MM.1S (cell line): ENCODE data around the gene POU4F2.

Source experiments
- DNase-seq: peaks from one replicate; pipeline ENCODE4 v3.0.0-alpha.2; 2015
- H2AFZ ChIP-seq: fragments of 300-600 bp; sonication (generic); 2 replicates; pipeline ENCODE4 v1.6.0; 2016; ENCODE audit warnings: antibody characterized with exemption, low read length
- H3F3A ChIP-seq: fragments of 300-600 bp; sonication (generic); 2 replicates; pipeline ENCODE4 v1.6.1; 2016; ENCODE audit warnings: mild to moderate bottlenecking, antibody characterized with exemption, low read length, moderate library complexity, mixed read lengths; ENCODE audit not compliant: insufficient read depth
- H3K27ac ChIP-seq: fragments of 300-600 bp; sonication (generic); 2 replicates; pipeline ENCODE4 v1.5.1; 2016; ENCODE audit warnings: mild to moderate bottlenecking, low read length
- H3K27me3 ChIP-seq: fragments of 300-600 bp; sonication (generic); replicated peaks from 2 replicates; pipeline ENCODE4 v1.6.0; 2016; ENCODE audit warnings: low read length; ENCODE audit not compliant: insufficient read depth
- H3K36me3 ChIP-seq: fragments of 300-600 bp; sonication (generic); replicated peaks from 2 replicates; pipeline ENCODE4 v1.6.1; 2016; ENCODE audit warnings: mild to moderate bottlenecking, low read length, mixed read lengths; ENCODE audit not compliant: insufficient read depth
- H3K4me1 ChIP-seq: fragments of 300-600 bp; sonication (generic); 2 replicates; pipeline ENCODE4 v1.6.1; 2016; ENCODE audit warnings: low read length, mixed read lengths
- H3K4me2 ChIP-seq: fragments of 300-600 bp; sonication (generic); 2 replicates; pipeline ENCODE4 v1.6.0; 2016; ENCODE audit warnings: low read depth, low read length
- H3K4me3 ChIP-seq: fragments of 300-600 bp; sonication (generic); 2 replicates; pipeline ENCODE4 v1.5.1; 2016; ENCODE audit warnings: low read length, mixed read lengths
- H3K79me2 ChIP-seq: fragments of 300-600 bp; sonication (generic); 2 replicates; pipeline ENCODE4 v1.6.1; 2016; ENCODE audit warnings: mixed run types, low read length, mixed read lengths
- H3K9ac ChIP-seq: fragments of 300-600 bp; sonication (generic); 2 replicates; pipeline ENCODE4 v1.6.1; 2016; ENCODE audit warnings: low read length, mixed read lengths
- H3K9me2 ChIP-seq: fragments of 300-600 bp; sonication (generic); replicated peaks from 2 replicates; pipeline ENCODE4 v1.6.1; 2016; ENCODE audit warnings: mild to moderate bottlenecking, low read length, mixed read lengths; ENCODE audit not compliant: insufficient read depth
- H3K9me3 ChIP-seq: fragments of 300-600 bp; sonication (generic); replicated peaks from 2 replicates; pipeline ENCODE4 v1.6.1; 2016; ENCODE audit warnings: mild to moderate bottlenecking, low read length, mixed read lengths; ENCODE audit not compliant: insufficient read depth
- H4K20me1 ChIP-seq: fragments of 300-600 bp; sonication (generic); 2 replicates; pipeline ENCODE4 v1.6.1; 2016; ENCODE audit warnings: mild to moderate bottlenecking, low read length, moderate library complexity, mixed read lengths; ENCODE audit not compliant: insufficient read depth
- EZH2 ChIP-seq: fragments of 300-600 bp; sonication (generic); optimal IDR thresholded peaks from 2 replicates; pipeline ENCODE3; 2017; ENCODE audit warnings: low read depth, mild to moderate bottlenecking, antibody characterized with exemption, low read length, mixed read lengths
- EZH2phosphoT487 ChIP-seq: fragments of 300-600 bp; sonication (generic); IDR thresholded peaks from 2 replicates; pipeline ENCODE4 v1.6.1; 2018; ENCODE audit warnings: antibody characterized with exemption, low read length
- TF ChIP-seq, protein P1 (sequence below): fragments of 300-600 bp; sonication (generic); IDR thresholded peaks from 2 replicates; pipeline ENCODE4 v1.5.1; 2016; ENCODE audit warnings: antibody characterized with exemption, low read length, mixed read lengths

POU4F2 gene

DNA sequence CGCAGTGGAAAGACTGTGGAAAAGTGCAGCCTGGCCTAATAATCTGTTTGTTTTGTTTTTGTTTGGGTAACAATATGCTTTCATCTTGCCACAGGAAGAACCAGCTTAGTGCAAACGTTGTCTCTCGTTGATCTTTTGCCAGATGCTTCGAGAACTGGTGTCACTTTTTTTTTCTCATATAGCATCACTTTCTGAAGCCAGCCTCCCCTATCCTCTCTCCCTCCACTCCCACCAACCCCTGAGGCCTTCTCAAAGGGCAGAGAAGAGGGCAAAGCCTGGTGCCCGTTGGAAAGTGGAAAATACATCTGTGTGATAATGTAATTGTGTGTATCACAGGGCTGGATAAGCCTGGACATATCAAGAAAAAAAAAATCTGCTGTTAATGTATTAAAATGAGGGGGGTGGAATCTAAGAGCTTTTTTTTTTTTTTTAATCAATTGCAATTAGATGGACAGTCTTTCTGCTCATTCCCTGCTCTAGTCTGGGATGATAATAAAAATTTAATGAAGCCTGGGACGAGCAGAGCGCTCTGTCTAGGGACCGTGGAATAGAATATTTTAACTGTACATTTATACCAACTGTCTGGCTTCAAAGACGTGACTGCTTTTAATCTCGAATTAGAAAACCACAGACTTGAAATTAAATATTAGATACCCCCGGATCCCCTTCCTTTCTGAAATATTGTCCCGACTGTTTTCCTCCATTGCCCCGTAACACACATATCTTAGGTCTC lies 8.1 kb downstream of the POU4F2 start:
- no peak overlapping the region for H3K9ac ChIP-seq
- H3K4me3 ChIP-seq: no peak overlapping the region
- H3K4me2 ChIP-seq: no peak overlapping the region
- no peaks in the 10 kb centered on the region for H3K27me3 ChIP-seq
- no peaks in the 10 kb centered on the region for H3K79me2 ChIP-seq
- H4K20me1 ChIP-seq: no peaks in the 10 kb centered on the region
- H3K27ac ChIP-seq: no peak overlapping the region
- no peaks in the 10 kb centered on the region; the same call in 1 of the 2 replicates for H3K9me3 ChIP-seq
- H3K9me2 ChIP-seq: no peaks in the 10 kb centered on the region
- DNase-seq: no peak
- no peaks in the 10 kb centered on the region for H3K36me3 ChIP-seq
- no peaks in the 10 kb centered on the region for H3F3A ChIP-seq
- no peaks in the 10 kb centered on the region for H3K4me1 ChIP-seq
- TF ChIP-seq EZH2phosphoT487: no peak
- H2AFZ ChIP-seq: no peak overlapping the region

DNA sequence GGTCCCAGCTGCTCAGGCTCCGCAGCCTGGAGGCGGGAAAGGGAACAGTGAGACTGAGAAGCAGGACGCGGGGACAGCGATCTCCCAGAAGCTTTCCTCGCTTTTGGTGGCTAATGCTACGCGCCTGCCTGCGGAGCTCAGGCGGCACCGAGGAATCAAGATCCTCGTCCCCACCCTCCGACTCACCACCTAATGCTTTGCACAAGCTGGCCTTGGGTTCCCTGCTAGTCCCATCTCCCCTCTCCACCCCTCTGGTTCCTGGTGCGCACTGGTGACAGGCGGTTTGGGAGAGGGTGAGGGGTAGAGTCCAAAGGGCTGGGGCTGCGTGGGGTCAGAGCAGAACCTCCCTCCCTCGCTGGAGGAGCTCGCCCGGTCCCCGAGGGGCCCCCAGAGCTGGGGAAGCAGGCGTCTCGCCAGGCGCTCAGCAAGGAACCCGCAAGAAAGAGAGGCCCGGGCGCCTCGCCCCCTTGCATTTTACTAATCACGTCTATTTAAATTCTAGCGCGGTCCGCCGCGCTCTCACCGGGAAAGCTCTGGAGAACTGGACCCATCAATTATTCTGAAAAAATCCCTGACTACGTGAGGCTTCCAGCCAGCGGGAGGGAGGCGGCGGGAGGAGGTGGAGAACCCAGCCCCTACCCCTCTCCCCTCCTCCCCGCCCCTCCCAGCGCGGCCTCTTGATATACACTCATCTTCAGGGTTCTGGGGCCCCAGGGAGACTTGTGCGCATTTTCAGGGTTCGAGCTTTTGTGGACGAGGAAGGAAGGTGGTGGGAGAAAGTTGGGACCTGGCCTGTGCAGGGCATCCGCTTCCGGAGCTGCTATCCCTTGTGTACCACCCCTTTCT lies 9.1 kb downstream of the POU4F2 start:
- H3K27me3 ChIP-seq: no peaks in the 10 kb centered on the region

DNA sequence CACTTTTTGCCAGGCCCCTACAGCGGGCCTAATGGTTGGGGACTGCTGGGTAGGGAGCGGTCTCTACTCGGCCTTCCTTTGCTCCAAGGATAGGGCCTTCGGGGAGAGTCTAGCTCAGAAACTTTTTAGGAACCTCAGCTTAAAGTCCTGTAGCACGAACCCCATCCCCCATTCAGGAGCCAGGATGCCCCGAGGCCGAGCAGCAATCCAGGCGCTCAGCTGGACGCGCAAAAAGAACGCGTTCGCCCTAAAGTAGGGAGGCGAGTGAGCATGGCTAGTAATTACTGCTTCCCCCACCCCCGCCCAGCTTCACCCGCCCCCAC lies 9.7 kb downstream of the POU4F2 start:
- TF ChIP-seq EZH2phosphoT487: no peak
- no peak for TF ChIP-seq EZH2
- TF ChIP-seq, protein P1, sequence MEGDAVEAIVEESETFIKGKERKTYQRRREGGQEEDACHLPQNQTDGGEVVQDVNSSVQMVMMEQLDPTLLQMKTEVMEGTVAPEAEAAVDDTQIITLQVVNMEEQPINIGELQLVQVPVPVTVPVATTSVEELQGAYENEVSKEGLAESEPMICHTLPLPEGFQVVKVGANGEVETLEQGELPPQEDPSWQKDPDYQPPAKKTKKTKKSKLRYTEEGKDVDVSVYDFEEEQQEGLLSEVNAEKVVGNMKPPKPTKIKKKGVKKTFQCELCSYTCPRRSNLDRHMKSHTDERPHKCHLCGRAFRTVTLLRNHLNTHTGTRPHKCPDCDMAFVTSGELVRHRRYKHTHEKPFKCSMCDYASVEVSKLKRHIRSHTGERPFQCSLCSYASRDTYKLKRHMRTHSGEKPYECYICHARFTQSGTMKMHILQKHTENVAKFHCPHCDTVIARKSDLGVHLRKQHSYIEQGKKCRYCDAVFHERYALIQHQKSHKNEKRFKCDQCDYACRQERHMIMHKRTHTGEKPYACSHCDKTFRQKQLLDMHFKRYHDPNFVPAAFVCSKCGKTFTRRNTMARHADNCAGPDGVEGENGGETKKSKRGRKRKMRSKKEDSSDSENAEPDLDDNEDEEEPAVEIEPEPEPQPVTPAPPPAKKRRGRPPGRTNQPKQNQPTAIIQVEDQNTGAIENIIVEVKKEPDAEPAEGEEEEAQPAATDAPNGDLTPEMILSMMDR: no peak
- Histone ChIP-seq H3K27me3 (no peaks in the 10 kb centered on the region), H3K4me2 (no peak overlapping the region)

More for the DNA sequence above, 9.1 kb downstream of the POU4F2 start:
- Histone ChIP-seq H3K27ac (no peak overlapping the region), H2AFZ (no peak overlapping the region), H3K4me2 (no peak overlapping the region), H4K20me1 (no peaks in the 10 kb centered on the region), H3K9me2 (no peaks in the 10 kb centered on the region), H3K79me2 (no peaks in the 10 kb centered on the region), H3K4me3 (no peak overlapping the region), H3K36me3 (no peaks in the 10 kb centered on the region), H3K4me1 (no peaks in the 10 kb centered on the region), H3K9me3 (no peaks in the 10 kb centered on the region), H3K9ac (no peak overlapping the region), H3F3A (no peaks in the 10 kb centered on the region)
- TF ChIP-seq EZH2: no peak
- TF ChIP-seq, protein P1: no peak
- no peak for TF ChIP-seq EZH2phosphoT487
- no peak for DNase-seq

More for the DNA sequence above, 9.7 kb downstream of the POU4F2 start:
- no peaks in the 10 kb centered on the region for H3F3A ChIP-seq
- H2AFZ ChIP-seq: no peak overlapping the region
- no peaks in the 10 kb centered on the region for H3K9me3 ChIP-seq
- H4K20me1 ChIP-seq: no peaks in the 10 kb centered on the region
- H3K4me3 ChIP-seq: no peak overlapping the region
- H3K79me2 ChIP-seq: no peaks in the 10 kb centered on the region
- no peak overlapping the region for H3K9ac ChIP-seq
- H3K4me1 ChIP-seq: no peaks in the 10 kb centered on the region
- no peaks in the 10 kb centered on the region for H3K9me2 ChIP-seq
- no peak for DNase-seq
- no peaks in the 10 kb centered on the region for H3K36me3 ChIP-seq
- H3K27ac ChIP-seq: no peak overlapping the region
